GM23338 (cell line): ENCODE data around the gene PHACTR2. TPM values are rescaled to one million over a fixed set of nuclear protein-coding genes. Genes with fewer than 3 reads are reported as not detected.

Source experiments
- CREB1 ChIP-seq: fragments of 250-450 bp; sonication (Bioruptor Pico); IDR thresholded peaks from 2 replicates; pipeline ENCODE4 v1.5.0; 2020; ENCODE audit warnings: low read depth, mild to moderate bottlenecking, moderate library complexity
- EZH2 ChIP-seq: fragments of 200-600 bp; sonication (generic); IDR thresholded peaks from one replicate; pipeline ENCODE4 v1.8.0; 2017; ENCODE audit warnings: antibody characterized with exemption, mild to moderate bottlenecking, low read depth; ENCODE audit not compliant: unreplicated experiment
- EZH2phosphoT487 ChIP-seq: fragments of 200-600 bp; sonication (generic); IDR thresholded peaks from one replicate; pipeline ENCODE4 v1.8.1; 2018; ENCODE audit warnings: antibody characterized with exemption; ENCODE audit not compliant: unreplicated experiment
- JUNB ChIP-seq: IDR thresholded peaks from one replicate; pipeline ENCODE4 v1.6.1; 2016; ENCODE audit warnings: antibody characterized with exemption; ENCODE audit not compliant: unreplicated experiment
- NANOG ChIP-seq: IDR thresholded peaks from 2 replicates; pipeline ENCODE4 v1.6.1; 2016; ENCODE audit warnings: antibody characterized with exemption, borderline replicate concordance
- STAT1 ChIP-seq: IDR thresholded peaks from one replicate; pipeline ENCODE4 v1.6.1; 2016; ENCODE audit warnings: antibody characterized with exemption; ENCODE audit not compliant: unreplicated experiment
- ZNF331 ChIP-seq: fragments of 250-450 bp; sonication (Bioruptor Pico); IDR thresholded peaks from 2 replicates; pipeline ENCODE4 v1.5.0; 2020; ENCODE audit warnings: low read depth, mild to moderate bottlenecking, moderate library complexity
- polyA plus RNA-seq: library from polyadenylated mRNA; unstranded; fragments of >200 nt; fragmentation: Nextera tagmentation; extraction: Ambion mirVana; gene quantifications from 2 replicates; pipeline ENCODE4 v1.2.1, GENCODE V29; 2016
- total RNA-seq: library from RNA; depleted of rRNA; stranded (reverse); fragments of >200 nt; shearing (Covaris generic); gene quantifications from 2 replicates; pipeline ENCODE4 v1.2.3, GENCODE V29; 2014
- TF ChIP-seq, protein P1 (sequence below): fragments of 250-450 bp; sonication (Bioruptor Pico); IDR thresholded peaks from 2 replicates; pipeline ENCODE4 v1.5.0; 2020; ENCODE audit warnings: mild to moderate bottlenecking, moderate library complexity
- TF ChIP-seq, protein P2 (sequence below): IDR thresholded peaks from 2 replicates; pipeline ENCODE4 v1.6.1; 2016; ENCODE audit warnings: antibody characterized with exemption
- TF ChIP-seq, protein P3 (sequence below): IDR thresholded peaks from one replicate; pipeline ENCODE4 v1.6.1; 2018; ENCODE audit warnings: antibody characterized with exemption; ENCODE audit not compliant: unreplicated experiment

Gene PHACTR2
- total and polyA plus RNA-seq, 2 experiments from 2014 or later: 67.7 to 105 TPM

DNA sequence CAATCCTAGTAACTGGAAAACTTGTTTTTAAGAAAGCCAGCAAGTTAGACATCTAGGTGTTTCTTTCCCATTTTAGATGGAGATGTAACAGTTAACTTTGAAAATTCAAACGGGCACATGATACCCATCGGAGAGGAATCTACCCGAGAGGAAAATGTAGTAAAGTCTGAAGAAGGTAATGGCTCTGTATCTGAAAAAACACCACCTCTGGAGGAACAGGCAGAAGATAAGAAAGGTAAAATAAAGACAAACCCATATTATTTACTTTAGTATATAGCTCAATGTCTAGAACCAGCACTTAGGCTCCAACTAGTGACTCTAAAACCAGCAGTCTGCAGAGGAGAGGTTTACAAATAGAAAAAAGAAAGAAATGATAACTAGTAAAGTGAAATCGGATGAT is 75.9 kb downstream of the PHACTR2 start (continued):
- TF ChIP-seq, protein P1, sequence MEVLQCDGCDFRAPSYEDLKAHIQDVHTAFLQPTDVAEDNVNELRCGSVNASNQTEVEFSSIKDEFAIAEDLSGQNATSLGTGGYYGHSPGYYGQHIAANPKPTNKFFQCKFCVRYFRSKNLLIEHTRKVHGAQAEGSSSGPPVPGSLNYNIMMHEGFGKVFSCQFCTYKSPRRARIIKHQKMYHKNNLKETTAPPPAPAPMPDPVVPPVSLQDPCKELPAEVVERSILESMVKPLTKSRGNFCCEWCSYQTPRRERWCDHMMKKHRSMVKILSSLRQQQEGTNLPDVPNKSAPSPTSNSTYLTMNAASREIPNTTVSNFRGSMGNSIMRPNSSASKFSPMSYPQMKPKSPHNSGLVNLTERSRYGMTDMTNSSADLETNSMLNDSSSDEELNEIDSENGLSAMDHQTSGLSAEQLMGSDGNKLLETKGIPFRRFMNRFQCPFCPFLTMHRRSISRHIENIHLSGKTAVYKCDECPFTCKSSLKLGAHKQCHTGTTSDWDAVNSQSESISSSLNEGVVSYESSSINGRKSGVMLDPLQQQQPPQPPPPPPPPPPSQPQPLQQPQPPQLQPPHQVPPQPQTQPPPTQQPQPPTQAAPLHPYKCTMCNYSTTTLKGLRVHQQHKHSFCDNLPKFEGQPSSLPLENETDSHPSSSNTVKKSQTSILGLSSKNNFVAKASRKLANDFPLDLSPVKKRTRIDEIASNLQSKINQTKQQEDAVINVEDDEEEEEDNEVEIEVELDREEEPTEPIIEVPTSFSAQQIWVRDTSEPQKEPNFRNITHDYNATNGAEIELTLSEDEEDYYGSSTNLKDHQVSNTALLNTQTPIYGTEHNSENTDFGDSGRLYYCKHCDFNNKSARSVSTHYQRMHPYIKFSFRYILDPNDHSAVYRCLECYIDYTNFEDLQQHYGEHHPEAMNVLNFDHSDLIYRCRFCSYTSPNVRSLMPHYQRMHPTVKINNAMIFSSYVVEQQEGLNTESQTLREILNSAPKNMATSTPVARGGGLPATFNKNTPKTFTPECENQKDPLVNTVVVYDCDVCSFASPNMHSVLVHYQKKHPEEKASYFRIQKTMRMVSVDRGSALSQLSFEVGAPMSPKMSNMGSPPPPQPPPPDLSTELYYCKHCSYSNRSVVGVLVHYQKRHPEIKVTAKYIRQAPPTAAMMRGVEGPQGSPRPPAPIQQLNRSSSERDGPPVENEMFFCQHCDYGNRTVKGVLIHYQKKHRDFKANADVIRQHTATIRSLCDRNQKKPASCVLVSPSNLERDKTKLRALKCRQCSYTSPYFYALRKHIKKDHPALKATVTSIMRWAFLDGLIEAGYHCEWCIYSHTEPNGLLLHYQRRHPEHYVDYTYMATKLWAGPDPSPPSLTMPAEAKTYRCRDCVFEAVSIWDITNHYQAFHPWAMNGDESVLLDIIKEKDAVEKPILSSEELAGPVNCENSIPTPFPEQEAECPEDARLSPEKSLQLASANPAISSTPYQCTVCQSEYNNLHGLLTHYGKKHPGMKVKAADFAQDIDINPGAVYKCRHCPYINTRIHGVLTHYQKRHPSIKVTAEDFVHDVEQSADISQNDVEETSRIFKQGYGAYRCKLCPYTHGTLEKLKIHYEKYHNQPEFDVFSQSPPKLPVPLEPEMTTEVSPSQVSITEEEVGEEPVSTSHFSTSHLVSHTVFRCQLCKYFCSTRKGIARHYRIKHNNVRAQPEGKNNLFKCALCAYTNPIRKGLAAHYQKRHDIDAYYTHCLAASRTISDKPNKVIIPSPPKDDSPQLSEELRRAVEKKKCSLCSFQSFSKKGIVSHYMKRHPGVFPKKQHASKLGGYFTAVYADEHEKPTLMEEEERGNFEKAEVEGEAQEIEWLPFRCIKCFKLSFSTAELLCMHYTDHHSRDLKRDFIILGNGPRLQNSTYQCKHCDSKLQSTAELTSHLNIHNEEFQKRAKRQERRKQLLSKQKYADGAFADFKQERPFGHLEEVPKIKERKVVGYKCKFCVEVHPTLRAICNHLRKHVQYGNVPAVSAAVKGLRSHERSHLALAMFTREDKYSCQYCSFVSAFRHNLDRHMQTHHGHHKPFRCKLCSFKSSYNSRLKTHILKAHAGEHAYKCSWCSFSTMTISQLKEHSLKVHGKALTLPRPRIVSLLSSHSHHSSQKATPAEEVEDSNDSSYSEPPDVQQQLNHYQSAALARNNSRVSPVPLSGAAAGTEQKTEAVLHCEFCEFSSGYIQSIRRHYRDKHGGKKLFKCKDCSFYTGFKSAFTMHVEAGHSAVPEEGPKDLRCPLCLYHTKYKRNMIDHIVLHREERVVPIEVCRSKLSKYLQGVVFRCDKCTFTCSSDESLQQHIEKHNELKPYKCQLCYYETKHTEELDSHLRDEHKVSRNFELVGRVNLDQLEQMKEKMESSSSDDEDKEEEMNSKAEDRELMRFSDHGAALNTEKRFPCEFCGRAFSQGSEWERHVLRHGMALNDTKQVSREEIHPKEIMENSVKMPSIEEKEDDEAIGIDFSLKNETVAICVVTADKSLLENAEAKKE (CRISPR knock-in tag): no peak
- TF ChIP-seq CREB1: no peak
- TF ChIP-seq, protein P2, sequence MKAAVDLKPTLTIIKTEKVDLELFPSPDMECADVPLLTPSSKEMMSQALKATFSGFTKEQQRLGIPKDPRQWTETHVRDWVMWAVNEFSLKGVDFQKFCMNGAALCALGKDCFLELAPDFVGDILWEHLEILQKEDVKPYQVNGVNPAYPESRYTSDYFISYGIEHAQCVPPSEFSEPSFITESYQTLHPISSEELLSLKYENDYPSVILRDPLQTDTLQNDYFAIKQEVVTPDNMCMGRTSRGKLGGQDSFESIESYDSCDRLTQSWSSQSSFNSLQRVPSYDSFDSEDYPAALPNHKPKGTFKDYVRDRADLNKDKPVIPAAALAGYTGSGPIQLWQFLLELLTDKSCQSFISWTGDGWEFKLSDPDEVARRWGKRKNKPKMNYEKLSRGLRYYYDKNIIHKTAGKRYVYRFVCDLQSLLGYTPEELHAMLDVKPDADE: no peak
- TF ChIP-seq ZNF331 (CRISPR knock-in tag): no peak
- no peak for TF ChIP-seq JUNB
- no peak for TF ChIP-seq NANOG
- TF ChIP-seq STAT1: no peak
- no peak for TF ChIP-seq EZH2phosphoT487
- no peak for TF ChIP-seq EZH2
- TF ChIP-seq, protein P3, sequence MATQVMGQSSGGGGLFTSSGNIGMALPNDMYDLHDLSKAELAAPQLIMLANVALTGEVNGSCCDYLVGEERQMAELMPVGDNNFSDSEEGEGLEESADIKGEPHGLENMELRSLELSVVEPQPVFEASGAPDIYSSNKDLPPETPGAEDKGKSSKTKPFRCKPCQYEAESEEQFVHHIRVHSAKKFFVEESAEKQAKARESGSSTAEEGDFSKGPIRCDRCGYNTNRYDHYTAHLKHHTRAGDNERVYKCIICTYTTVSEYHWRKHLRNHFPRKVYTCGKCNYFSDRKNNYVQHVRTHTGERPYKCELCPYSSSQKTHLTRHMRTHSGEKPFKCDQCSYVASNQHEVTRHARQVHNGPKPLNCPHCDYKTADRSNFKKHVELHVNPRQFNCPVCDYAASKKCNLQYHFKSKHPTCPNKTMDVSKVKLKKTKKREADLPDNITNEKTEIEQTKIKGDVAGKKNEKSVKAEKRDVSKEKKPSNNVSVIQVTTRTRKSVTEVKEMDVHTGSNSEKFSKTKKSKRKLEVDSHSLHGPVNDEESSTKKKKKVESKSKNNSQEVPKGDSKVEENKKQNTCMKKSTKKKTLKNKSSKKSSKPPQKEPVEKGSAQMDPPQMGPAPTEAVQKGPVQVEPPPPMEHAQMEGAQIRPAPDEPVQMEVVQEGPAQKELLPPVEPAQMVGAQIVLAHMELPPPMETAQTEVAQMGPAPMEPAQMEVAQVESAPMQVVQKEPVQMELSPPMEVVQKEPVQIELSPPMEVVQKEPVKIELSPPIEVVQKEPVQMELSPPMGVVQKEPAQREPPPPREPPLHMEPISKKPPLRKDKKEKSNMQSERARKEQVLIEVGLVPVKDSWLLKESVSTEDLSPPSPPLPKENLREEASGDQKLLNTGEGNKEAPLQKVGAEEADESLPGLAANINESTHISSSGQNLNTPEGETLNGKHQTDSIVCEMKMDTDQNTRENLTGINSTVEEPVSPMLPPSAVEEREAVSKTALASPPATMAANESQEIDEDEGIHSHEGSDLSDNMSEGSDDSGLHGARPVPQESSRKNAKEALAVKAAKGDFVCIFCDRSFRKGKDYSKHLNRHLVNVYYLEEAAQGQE: no peak
